HL-60 (cell line): ENCODE data around the gene MDH1.
"Not testable (repeated sequence)": the region's sequence is repeated elsewhere in the genome, so short reads cannot be mapped to it uniquely, and the experiment has no call there.

Experiments used
- DNase-seq, 2 experiments: peaks; one replicate each; pipeline ENCODE4 v3.0.0-alpha.2; 2010 to 2020; ENCODE audit warnings: low read depth in 1 of 2, low spot score in 1 of 2
- H3K27ac ChIP-seq: fragments of 250-450 bp; sonication (Bioruptor Pico); replicated peaks from 2 replicates; pipeline ENCODE4 v1.5.1; 2020; ENCODE audit warnings: mild to moderate bottlenecking, moderate library complexity
- H3K27me3 ChIP-seq: fragments of 250-450 bp; sonication (Bioruptor Pico); 2 replicates; pipeline ENCODE4 v1.5.1; 2021; ENCODE audit warnings: mild to moderate bottlenecking, moderate library complexity; ENCODE audit not compliant: insufficient read depth, poor library complexity, severe bottlenecking
- H3K4me3 ChIP-seq: replicated peaks from 2 replicates; pipeline ENCODE4 v1.5.1; 2011; ENCODE audit warnings: mild to moderate bottlenecking, control low read depth, low read length; ENCODE audit not compliant: insufficient read depth
- CTCF ChIP-seq: IDR thresholded peaks from one replicate; pipeline ENCODE4 v1.5.1; 2011; ENCODE audit warnings: low read length, control low read depth, inconsistent platforms; ENCODE audit not compliant: insufficient read depth
- GABPA ChIP-seq: IDR thresholded peaks from 2 replicates; pipeline ENCODE4 v1.6.1; 2012; ENCODE audit warnings: low read depth
- POLR2AphosphoS5 ChIP-seq: IDR thresholded peaks from 2 replicates; pipeline ENCODE4 v1.6.1; 2012; ENCODE audit warnings: low read depth
- REST ChIP-seq: IDR thresholded peaks from 2 replicates; pipeline ENCODE4 v1.6.1; 2012; ENCODE audit warnings: low read depth; ENCODE audit not compliant: insufficient replicate concordance
- SPI1 ChIP-seq: IDR thresholded peaks from 2 replicates; pipeline ENCODE4 v1.6.1; 2012; ENCODE audit warnings: low read depth, mild to moderate bottlenecking, borderline replicate concordance

Gene MDH1

GRCh38 chr2:63545023-63545422 is 43.7 kb upstream of the MDH1 start:
- no peak for DNase-seq
- Histone ChIP-seq H3K27ac (no peak overlapping the region), H3K27me3 (no peaks in the 10 kb centered on the region), H3K4me3 (no peak overlapping the region)
- TF ChIP-seq REST, result no peak
- no peak for TF ChIP-seq SPI1

- DNase-seq, result no peak
- Histone ChIP-seq H3K27me3 (no peaks in the 10 kb centered on the region), H3K4me3 (no peak overlapping the region), H3K27ac (no peak overlapping the region)
- TF ChIP-seq SPI1, result no peak
- TF ChIP-seq POLR2AphosphoS5, result no peak
- TF ChIP-seq GABPA, result no peak
- no peak for TF ChIP-seq REST
- TF ChIP-seq CTCF, result no peak
Observed at GRCh38 chr2:63553049-63553448, 35.7 kb upstream of the MDH1 start.

- no peak for DNase-seq
- Histone ChIP-seq H3K27me3 (no peaks in the 10 kb centered on the region), H3K4me3 (no peak overlapping the region), H3K27ac (no peak overlapping the region)
- TF ChIP-seq SPI1 (no peak), POLR2AphosphoS5 (no peak), CTCF (no peak), REST (no peak), GABPA (no peak)
Observed at GRCh38 chr2:63555299-63555698, 33.5 kb upstream of the MDH1 start.

GRCh38 chr2:63555931-63556330 is 32.8 kb upstream of the MDH1 start:
- TF ChIP-seq REST (no peak), CTCF (no peak), GABPA (no peak), SPI1 (no peak), POLR2AphosphoS5 (no peak)
- DNase-seq, result no peak
- Histone ChIP-seq H3K4me3 (no peak overlapping the region), H3K27me3 (no peaks in the 10 kb centered on the region), H3K27ac (no peak overlapping the region)

- not testable (repeated sequence) for H3K27ac ChIP-seq, H3K27me3 ChIP-seq, DNase-seq, H3K4me3 ChIP-seq
Observed at GRCh38 chr2:63557819-63558218, 30.9 kb upstream of the MDH1 start.
